ENCODE results near the gene SIRT5. TPM values are rescaled to one million over a fixed set of nuclear protein-coding genes. Genes with fewer than 3 reads are reported as not detected.

The SIRT5 gene
- polyA plus RNA-seq, 1 donor (not counting 4 experiments of a cell fraction or from before 2014, with no cell fraction given) = 9.1 TPM

DNA sequence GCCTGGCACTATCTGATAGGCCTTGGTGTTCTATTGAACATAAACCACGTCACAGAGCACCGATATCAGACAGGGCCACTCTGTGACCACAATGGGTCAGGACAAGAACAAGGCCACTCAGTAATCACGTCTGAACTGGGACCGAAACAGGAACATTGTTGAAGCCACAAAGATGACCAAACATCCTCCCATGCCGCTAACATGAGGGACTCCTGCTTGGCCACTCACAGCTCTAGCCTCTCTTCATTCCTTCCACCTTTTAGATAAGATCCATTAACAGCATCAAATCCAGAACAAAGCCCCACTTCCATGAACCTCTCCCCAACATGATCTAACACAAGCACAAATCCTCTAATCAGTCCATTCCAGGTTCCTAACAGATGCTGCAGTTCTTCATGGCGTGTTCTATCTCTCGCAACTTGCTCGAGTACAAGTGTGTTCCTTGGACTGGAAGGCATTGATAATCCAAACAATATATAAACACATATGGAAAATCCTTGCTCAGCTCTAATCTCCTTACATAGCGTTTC is 7.4 kb downstream of the SIRT5 start:
- Histone ChIP-seq H3K4me2 (ENCODE audit: control insufficient read depth, extremely low read depth, insufficient read depth, low read depth, low read length) (no peak overlapping the region), H4K20me1 (ENCODE audit: control insufficient read depth, extremely low read depth, insufficient read depth, low read length) (no peaks in the 10 kb centered on the region), H3K4me1 (ENCODE audit: control insufficient read depth, extremely low read depth, insufficient read depth, low read length) (no peaks in the 10 kb centered on the region), H3K9me1 (ENCODE audit: control insufficient read depth, extremely low read depth, insufficient read depth, low read length) (no peaks in the 10 kb centered on the region), H3K27me3 (ENCODE audit: control insufficient read depth, extremely low read depth, insufficient read depth, low read length) (no peaks in the 10 kb centered on the region), H3K4me3 (ENCODE audit: control insufficient read depth in 2 of 3, extremely low read depth in 1 of 3, insufficient read depth in 2 of 3, low read depth in 1 of 3, low read length in 3 of 3) (no peak overlapping the region), H3K9me3 (ENCODE audit: control insufficient read depth, low read depth, low read length) (no peaks in the 10 kb centered on the region), H3K79me2 (ENCODE audit: control insufficient read depth, insufficient read depth, low read length) (no peaks in the 10 kb centered on the region), H3K9ac (ENCODE audit: control insufficient read depth, extremely low read depth, insufficient read depth, low read length) (no peak overlapping the region), H2AFZ (ENCODE audit: control insufficient read depth, low read length) (no peak overlapping the region), H3K27ac (ENCODE audit: control insufficient read depth, insufficient read depth, low read length) (no peak overlapping the region), H3K36me3 (ENCODE audit: control insufficient read depth in 2 of 2, extremely low read depth in 1 of 2, insufficient read depth in 2 of 2, low read length in 2 of 2) (peaks cover 4% of the 10 kb centered on the region in 2 experiments)
- dilution Hi-C loops (cut with MboI; ENCODE audit: extremely low pct_ligation_motif_present, low sequenced_read_pairs) = no loop called here
- no peak for FAIRE-seq
- TF ChIP-seq, protein P1, sequence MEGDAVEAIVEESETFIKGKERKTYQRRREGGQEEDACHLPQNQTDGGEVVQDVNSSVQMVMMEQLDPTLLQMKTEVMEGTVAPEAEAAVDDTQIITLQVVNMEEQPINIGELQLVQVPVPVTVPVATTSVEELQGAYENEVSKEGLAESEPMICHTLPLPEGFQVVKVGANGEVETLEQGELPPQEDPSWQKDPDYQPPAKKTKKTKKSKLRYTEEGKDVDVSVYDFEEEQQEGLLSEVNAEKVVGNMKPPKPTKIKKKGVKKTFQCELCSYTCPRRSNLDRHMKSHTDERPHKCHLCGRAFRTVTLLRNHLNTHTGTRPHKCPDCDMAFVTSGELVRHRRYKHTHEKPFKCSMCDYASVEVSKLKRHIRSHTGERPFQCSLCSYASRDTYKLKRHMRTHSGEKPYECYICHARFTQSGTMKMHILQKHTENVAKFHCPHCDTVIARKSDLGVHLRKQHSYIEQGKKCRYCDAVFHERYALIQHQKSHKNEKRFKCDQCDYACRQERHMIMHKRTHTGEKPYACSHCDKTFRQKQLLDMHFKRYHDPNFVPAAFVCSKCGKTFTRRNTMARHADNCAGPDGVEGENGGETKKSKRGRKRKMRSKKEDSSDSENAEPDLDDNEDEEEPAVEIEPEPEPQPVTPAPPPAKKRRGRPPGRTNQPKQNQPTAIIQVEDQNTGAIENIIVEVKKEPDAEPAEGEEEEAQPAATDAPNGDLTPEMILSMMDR (optimal IDR thresholded peaks at IDR 0.05 in 1 of 3, IDR thresholded peaks at IDR 0.05 in 1 of 3, conservative IDR thresholded peaks at IDR 0.05 in 1 of 3; ENCODE audit: extremely low read depth in 1 of 3, insufficient read depth in 2 of 3, low read length in 3 of 3) = no peak
- no peak for TF ChIP-seq EZH2 (IDR thresholded peaks at IDR 0.05; ENCODE audit: low read length)
- DNase-seq (ENCODE audit: low read depth, low spot score) = no peak

DNA sequence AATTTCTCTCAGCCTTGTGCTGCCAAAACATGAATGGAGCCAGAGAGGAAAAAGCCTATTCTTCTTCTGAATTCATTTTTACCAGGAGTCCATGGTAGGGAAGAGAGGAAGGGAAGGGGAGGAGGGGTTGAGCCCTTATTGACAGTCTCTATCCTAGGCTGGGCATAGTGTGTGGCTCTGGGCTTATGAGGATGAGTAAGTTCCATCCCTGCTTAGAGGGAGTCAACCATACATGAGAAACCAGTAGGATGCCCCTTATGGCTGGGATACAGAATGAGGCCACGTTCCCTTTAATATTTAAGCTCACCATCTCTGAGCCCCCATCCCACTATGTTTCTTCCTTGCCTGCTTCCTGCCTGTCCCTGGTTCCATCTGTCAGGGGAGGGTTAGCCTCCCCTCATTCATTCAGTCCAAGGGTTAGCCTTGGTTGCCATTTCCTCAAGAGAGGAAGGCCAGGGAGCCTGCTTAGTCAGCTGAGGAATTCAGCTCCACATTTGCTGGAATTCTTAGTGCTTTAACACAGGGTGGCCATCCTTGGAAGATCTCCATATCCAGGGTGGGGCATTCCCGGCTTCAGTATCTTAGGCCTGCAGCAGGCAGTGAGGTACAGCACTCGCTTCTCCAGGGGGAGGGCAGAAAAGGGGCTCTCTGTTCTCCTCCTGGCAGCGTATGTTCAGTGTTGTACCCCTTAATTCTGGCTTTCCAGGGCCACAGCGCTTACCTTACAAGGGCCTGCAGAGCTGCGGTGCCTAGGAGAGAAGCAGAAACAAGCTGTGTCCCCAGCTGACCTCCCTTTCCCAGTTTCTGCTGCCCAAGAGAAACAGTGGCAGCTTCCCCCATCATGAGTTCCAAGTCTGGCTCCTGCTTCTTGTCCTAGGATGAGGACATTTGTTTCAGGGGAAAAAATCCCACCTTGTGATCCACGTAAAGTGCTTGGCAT is 12.5 kb downstream of the SIRT5 start:
- H3K4me1 ChIP-seq (ENCODE audit: control insufficient read depth, extremely low read depth, insufficient read depth, low read length) = no peaks in the 10 kb centered on the region
- dilution Hi-C loops (cut with MboI; ENCODE audit: extremely low pct_ligation_motif_present, low sequenced_read_pairs) = no loop called here
- no peak overlapping the region for H3K27ac ChIP-seq (ENCODE audit: control insufficient read depth, insufficient read depth, low read length)
- no peak overlapping the region for H3K4me3 ChIP-seq (ENCODE audit: control insufficient read depth in 2 of 3, extremely low read depth in 1 of 3, insufficient read depth in 2 of 3, low read depth in 1 of 3, low read length in 3 of 3)
- H4K20me1 ChIP-seq (ENCODE audit: control insufficient read depth, extremely low read depth, insufficient read depth, low read length) = no peaks in the 10 kb centered on the region
- no peaks in the 10 kb centered on the region for H3K79me2 ChIP-seq (ENCODE audit: control insufficient read depth, insufficient read depth, low read length)
- no peaks in the 10 kb centered on the region for H3K9me3 ChIP-seq (ENCODE audit: control insufficient read depth, low read depth, low read length)
- no peak overlapping the region for H2AFZ ChIP-seq (ENCODE audit: control insufficient read depth, low read length)
- TF ChIP-seq EZH2 (IDR thresholded peaks at IDR 0.05; ENCODE audit: low read length) = no peak
- TF ChIP-seq, protein P1 (optimal IDR thresholded peaks at IDR 0.05 in 1 of 3, IDR thresholded peaks at IDR 0.05 in 1 of 3, conservative IDR thresholded peaks at IDR 0.05 in 1 of 3; ENCODE audit: extremely low read depth in 1 of 3, insufficient read depth in 2 of 3, low read length in 3 of 3) = no peak
- H3K9ac ChIP-seq (ENCODE audit: control insufficient read depth, extremely low read depth, insufficient read depth, low read length) = no peak overlapping the region
- FAIRE-seq (no peak), DNase-seq (ENCODE audit: low read depth, low spot score) (no peak)
- H3K36me3 ChIP-seq (ENCODE audit: control insufficient read depth in 2 of 2, extremely low read depth in 1 of 2, insufficient read depth in 2 of 2, low read length in 2 of 2) = peaks cover 7 to 11% of the 10 kb centered on the region in 2 experiments
- no peaks in the 10 kb centered on the region for H3K9me1 ChIP-seq (ENCODE audit: control insufficient read depth, extremely low read depth, insufficient read depth, low read length)
- no peaks in the 10 kb centered on the region for H3K27me3 ChIP-seq (ENCODE audit: control insufficient read depth, extremely low read depth, insufficient read depth, low read length)
- no peak overlapping the region for H3K4me2 ChIP-seq (ENCODE audit: control insufficient read depth, extremely low read depth, insufficient read depth, low read depth, low read length)
